ENCODE data around the gene AK2. TPM values are rescaled to one million over a fixed set of nuclear protein-coding genes. Genes with fewer than 3 reads are reported as not detected.
A peak's percentile ranks its signal among the peaks of the same experiment; 100 is the strongest.

The AK2 gene
- total and polyA plus RNA-seq, 9 donors = 52.9 to 150 (median 115) TPM

DNA sequence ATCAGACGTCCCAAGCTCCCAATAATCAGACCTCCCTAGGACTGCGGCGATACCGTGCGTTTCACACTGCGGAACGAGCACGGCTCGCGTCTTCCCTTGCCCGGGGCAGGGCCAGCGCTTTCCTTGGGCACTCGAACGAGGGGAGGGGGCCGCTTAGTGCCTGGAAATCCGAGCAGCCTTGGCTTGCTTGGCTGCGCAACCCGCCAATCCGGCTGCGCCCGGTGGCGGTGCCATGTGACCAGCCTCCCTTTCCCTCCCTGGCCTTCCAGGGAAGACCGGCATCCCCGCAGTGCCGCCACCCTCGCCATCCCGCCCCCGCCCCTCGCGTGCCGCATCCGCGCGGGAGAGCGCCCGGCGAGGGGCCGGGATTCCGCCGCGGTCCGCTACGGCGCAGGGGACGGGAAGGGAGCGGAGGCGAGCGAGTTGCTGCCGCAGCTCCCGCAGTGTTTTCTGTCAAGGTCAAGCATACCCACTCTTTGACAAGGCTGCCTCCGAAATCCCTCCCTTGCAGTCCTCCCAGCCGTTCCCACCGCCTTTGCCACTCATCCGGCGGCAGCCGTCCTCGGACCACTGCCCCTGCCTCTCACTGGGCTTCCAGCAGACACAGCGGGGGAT lies 63.8 kb downstream of the AK2 start:
- Histone ChIP-seq H3K9me3 (no peaks in the 10 kb centered on the region), H3K27ac (peak overlapping the region in 1 of 2 donors; percentile 44), H3K4me1 (ENCODE audit: insufficient read depth) (no peaks in the 10 kb centered on the region), H3K36me3 (no peaks in the 10 kb centered on the region), H3K4me3 (peak overlapping the region; percentile 48), H3K27me3 (no peaks in the 10 kb centered on the region)
- TF ChIP-seq EP300 (IDR thresholded peaks at IDR 0.05) (no peak), POLR2A (IDR thresholded peaks at IDR 0.05) (no peak), CTCF (IDR thresholded peaks at IDR 0.05) (no peak)
- WGBS, 3 donors = 0 to 1% (median 1%) methylated on average over 55 to 58 of the region's 58 CpGs
- intact Hi-C loops (cut with DNase I) = no loop called here
- DNase-seq = peak; percentile 41 to 64 (median 57)

GRCh38 chr1:32971576-32971975 lies 65.1 kb downstream of the AK2 start:
- DNase-seq = no peak
- H3K9me3 ChIP-seq = no peaks in the 10 kb centered on the region
- intact Hi-C loops (cut with DNase I) = no loop called here
- no peak overlapping the region for H3K4me3 ChIP-seq
- 87 to 91% (median 89%) methylated on average over 3 of the region's 3 CpGs for WGBS, 3 donors
- H3K36me3 ChIP-seq = no peaks in the 10 kb centered on the region
- no peak overlapping the region for H3K27ac ChIP-seq
- TF ChIP-seq CTCF (IDR thresholded peaks at IDR 0.05) = no peak
- H3K4me1 ChIP-seq (ENCODE audit: insufficient read depth) = no peaks in the 10 kb centered on the region
- no peaks in the 10 kb centered on the region for H3K27me3 ChIP-seq

DNA sequence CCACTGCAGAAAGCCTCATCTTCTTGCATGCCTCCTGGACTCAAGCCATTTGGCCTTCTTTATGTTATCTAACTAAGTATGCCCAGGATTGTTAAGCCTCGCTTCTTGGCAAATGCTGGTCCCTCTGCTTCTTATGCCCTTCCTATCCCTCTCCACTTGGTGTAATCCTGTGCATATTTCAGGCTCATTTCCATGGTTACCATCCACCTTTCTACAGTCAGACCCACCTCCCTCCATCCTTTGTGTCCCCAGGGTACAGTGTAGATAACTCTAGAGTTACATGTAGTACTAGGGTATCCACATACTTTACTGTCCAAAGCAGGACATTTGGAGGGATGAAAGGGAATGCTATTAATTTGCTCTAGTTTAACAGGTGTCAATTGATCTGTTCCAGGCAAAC lies 65.5 kb downstream of the AK2 start:
- no peaks in the 10 kb centered on the region for H3K9me3 ChIP-seq
- H3K27me3 ChIP-seq = no peaks in the 10 kb centered on the region
- H3K4me3 ChIP-seq = no peak overlapping the region
- no peak for DNase-seq
- WGBS, 3 donors = 92 to 97% (median 97%) methylated on average over 1 of the region's 1 CpG
- H3K27ac ChIP-seq = no peak overlapping the region
- no peaks in the 10 kb centered on the region for H3K36me3 ChIP-seq
- intact Hi-C loops (cut with DNase I) = no loop called here
- no peaks in the 10 kb centered on the region for H3K4me1 ChIP-seq (ENCODE audit: insufficient read depth)
- TF ChIP-seq EP300 (IDR thresholded peaks at IDR 0.05) = no peak
- no peak for TF ChIP-seq POLR2A (IDR thresholded peaks at IDR 0.05)
- no peak for TF ChIP-seq CTCF (IDR thresholded peaks at IDR 0.05)

DNA sequence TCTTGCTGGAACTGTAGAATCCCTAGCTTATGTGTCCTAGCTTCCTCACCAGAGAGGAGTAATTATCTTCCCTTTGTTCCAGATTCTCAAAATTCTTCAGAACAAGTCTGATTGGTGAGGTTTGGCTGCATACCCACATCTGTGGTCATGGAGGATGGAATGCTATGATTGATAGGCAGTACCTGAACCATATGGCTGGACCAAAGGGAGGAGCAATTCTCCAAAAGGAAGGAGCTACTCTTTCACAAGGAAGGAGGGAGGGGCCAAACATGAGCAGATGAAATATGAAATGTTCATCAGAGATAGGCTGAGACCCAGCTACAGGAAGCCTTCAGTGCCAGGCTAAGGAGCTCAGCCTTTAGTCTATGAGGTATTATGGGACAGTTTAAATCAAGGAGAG lies 67.1 kb downstream of the AK2 start:
- no peaks in the 10 kb centered on the region for H3K27me3 ChIP-seq
- H3K4me1 ChIP-seq (ENCODE audit: insufficient read depth) = no peaks in the 10 kb centered on the region
- no peaks in the 10 kb centered on the region for H3K36me3 ChIP-seq
- DNase-seq = no peak
- H3K9me3 ChIP-seq = no peaks in the 10 kb centered on the region
- TF ChIP-seq CTCF (IDR thresholded peaks at IDR 0.05) (no peak), EP300 (IDR thresholded peaks at IDR 0.05) (no peak), POLR2A (IDR thresholded peaks at IDR 0.05) (no peak)
- H3K4me3 ChIP-seq = no peak overlapping the region
- H3K27ac ChIP-seq = no peak overlapping the region
- intact Hi-C loops (cut with DNase I) = no loop called here
